Measurements from ENCODE around the gene GRK2. TPM values are rescaled to one million over a fixed set of nuclear protein-coding genes. Genes with fewer than 3 reads are reported as not detected.

Gene GRK2
- total RNA-seq, 1 experiment from 2014 or later = 56.3 TPM

- Histone ChIP-seq H3K9me3 (ENCODE audit: control insufficient read depth, low read depth, low read length) (no peaks in the 10 kb centered on the region), H3K23me2 (ENCODE audit: insufficient read length, low read depth, low read length, poor library complexity, severe bottlenecking) (peaks cover 19% of the 10 kb centered on the region), H3K14ac (ENCODE audit: insufficient read depth, low read length) (no peak overlapping the region), H3K79me2 (ENCODE audit: insufficient read depth, low read length) (peaks cover 21% of the 10 kb centered on the region; the same call in 1 of the 2 replicates), H3K4ac (ENCODE audit: low read depth, low read length) (no peak overlapping the region), H3K23ac (ENCODE audit: insufficient read length, low read depth, low read length) (no peak overlapping the region), H4K5ac (ENCODE audit: insufficient read length, low read depth, low read length) (no peak overlapping the region), H3K56ac (ENCODE audit: insufficient read length, low read depth, low read length) (no peak overlapping the region), H2AFZ (ENCODE audit: low read length) (no peak overlapping the region), H2BK120ac (ENCODE audit: low read depth, low read length, poor library complexity, severe bottlenecking) (no peak overlapping the region), H3K79me1 (ENCODE audit: insufficient read depth, low read depth, low read length, poor library complexity, severe bottlenecking) (peaks cover 6% of the 10 kb centered on the region), H4K8ac (replicated peaks; ENCODE audit: insufficient read length, low read depth, low read length) (no peak overlapping the region), H2BK20ac (ENCODE audit: low read depth, low read length, poor library complexity, severe bottlenecking) (no peak overlapping the region), H4K91ac (ENCODE audit: insufficient read length, low read depth, low read length) (no peak overlapping the region), H3K4me2 (ENCODE audit: insufficient read depth, insufficient read length, low read length) (no peak overlapping the region), H3K9ac (ENCODE audit: extremely low read depth, insufficient read length, low read length) (peak overlapping the region; percentile 18), H2BK5ac (ENCODE audit: insufficient read length, low read length) (no peak overlapping the region), H2BK15ac (ENCODE audit: low read depth, low read length) (no peak overlapping the region; the same call in 1 of the 2 replicates), H3K4me1 (ENCODE audit: insufficient read depth, low read length) (peaks cover 5% of the 10 kb centered on the region; the same call in 1 of the 2 replicates), H2BK12ac (ENCODE audit: insufficient read length, low read depth, low read length) (no peak overlapping the region), H3T11ph (ENCODE audit: low read length) (no peak overlapping the region), H3K27ac (ENCODE audit: insufficient read length, low read depth, low read length) (no peak overlapping the region), H2AK5ac (ENCODE audit: insufficient read length, low read length) (no peak overlapping the region), H3K18ac (ENCODE audit: insufficient read length, low read depth, low read length) (no peak overlapping the region), H4K20me1 (ENCODE audit: control insufficient read depth, insufficient read depth, insufficient read length) (no peaks in the 10 kb centered on the region), H3K27me3 (ENCODE audit: insufficient read depth, low read length) (no peaks in the 10 kb centered on the region)
- H3K27me3 Mint-ChIP-seq (ENCODE audit: low read depth) = no peaks in the 10 kb centered on the region
- DNase-seq = no peak
- no CpG with 5 or more reads among the region's 1 CpG for WGBS (ENCODE audit: extremely low coverage, insufficient read length, low lambda C conversion rate)
- H3K4me3 Mint-ChIP-seq = peak overlapping the region; percentile 97 to 99
- H3K27ac Mint-ChIP-seq = peak overlapping the region in 1 of 3 experiments; percentile 67; a peak in 3 of 7 replicates
- no peak for TF ChIP-seq CTCF (conservative IDR thresholded peaks at IDR 0.05)
- peaks cover 38 to 70% (median 48%) of the 10 kb centered on the region in 3 experiments for H3K36me3 Mint-ChIP-seq (ENCODE audit: insufficient read depth in 1 of 3, low read depth in 3 of 3)
- peaks cover 36 to 37% of the 10 kb centered on the region in 2 experiments for H3K4me1 Mint-ChIP-seq
- H3K9me3 Mint-ChIP-seq = no peaks in the 10 kb centered on the region
Measured at GRCh38 chr11:67242548-67242947, 23.7 kb upstream of the GRK2 start.

Data from H9 (cell line).